GM12878 (cell line): Measurements from ENCODE around the gene CLINT1.

Experiments used
- BHLHE40 ChIP-seq, 2 experiments: fragments of 450-650 bp in 1 of 2; IDR thresholded peaks; 2 replicates each; pipeline ENCODE4 v1.6.1; 2011 to 2017; ENCODE audit warnings: low read depth in 2 of 2, borderline replicate concordance in 1 of 2, improper control_type of control experiment in 1 of 2, low read length in 1 of 2, mild to moderate bottlenecking in 1 of 2
- CBFB ChIP-seq: IDR thresholded peaks from 2 replicates; pipeline ENCODE4 v1.6.1; 2016; ENCODE audit warnings: antibody characterized with exemption, low read depth
- CTCF ChIP-seq, 3 experiments: IDR thresholded peaks in 2 of 3; conservative IDR thresholded peaks in 1 of 3; 2 replicates each; pipeline ENCODE4 v1.5.1; 2011; ENCODE audit warnings: low read depth in 3 of 3, low read length in 3 of 3, mild to moderate bottlenecking in 3 of 3, control low read depth in 2 of 3, moderate library complexity in 2 of 3, inconsistent platforms in 1 of 3, mixed read lengths in 1 of 3; ENCODE audit not compliant: control insufficient read depth in 2 of 3, insufficient read depth in 1 of 3; ENCODE audit errors: extremely low read depth in 1 of 3
- EZH2 ChIP-seq: IDR thresholded peaks from 2 replicates; pipeline ENCODE4 v1.6.1; 2012; ENCODE audit warnings: low read depth, mild to moderate bottlenecking, control low read depth, inconsistent platforms, low read length, borderline replicate concordance; ENCODE audit not compliant: control insufficient read depth
- IRF5 ChIP-seq: fragments of 450-650 bp; IDR thresholded peaks from 2 replicates; pipeline ENCODE4 v1.6.1; 2017; ENCODE audit warnings: borderline replicate concordance
- NFIC ChIP-seq: IDR thresholded peaks from 2 replicates; pipeline ENCODE4 v1.6.1; 2012; ENCODE audit warnings: low read depth, mild to moderate bottlenecking, inconsistent platforms, low read length, moderate library complexity
- POLR2A ChIP-seq: IDR thresholded peaks from 2 replicates; pipeline ENCODE4 v1.6.1; 2011; ENCODE audit warnings: low read depth, mild to moderate bottlenecking, low read length
- POLR2AphosphoS2 ChIP-seq: IDR thresholded peaks from 2 replicates; pipeline ENCODE4 v1.6.1; 2011; ENCODE audit warnings: low read depth, mild to moderate bottlenecking, low read length, improper control_type of control experiment, moderate library complexity
- POU2F2 ChIP-seq: IDR thresholded peaks from 3 replicates; pipeline ENCODE4 v1.6.1; 2011; ENCODE audit warnings: low read depth, mild to moderate bottlenecking, low read length, borderline replicate concordance
- SUPT20H ChIP-seq: IDR thresholded peaks from 2 replicates; pipeline ENCODE4 v1.6.1; 2011; ENCODE audit warnings: low read depth, mild to moderate bottlenecking, low read length, moderate library complexity, borderline replicate concordance; ENCODE audit not compliant: control insufficient read depth
- ZNF24 ChIP-seq: fragments of 450-650 bp; IDR thresholded peaks from 2 replicates; pipeline ENCODE4 v1.6.1; 2017; ENCODE audit warnings: antibody characterized with exemption, mild to moderate bottlenecking
- ZZZ3 ChIP-seq: IDR thresholded peaks from 2 replicates; pipeline ENCODE4 v1.6.1; 2011; ENCODE audit warnings: low read depth; ENCODE audit not compliant: control insufficient read depth, insufficient read length

- TF ChIP-seq CBFB (no peak), IRF5 (no peak), BHLHE40 (IDR thresholded peaks at IDR 0.05; ENCODE audit: borderline replicate concordance in 1 of 2, low read depth in 2 of 2, low read length in 1 of 2) (no peak), ZNF24 (no peak), NFIC (no peak), SUPT20H (no peak), EZH2 (no peak), POLR2A (no peak), CTCF (IDR thresholded peaks at IDR 0.05 in 2 of 3, conservative IDR thresholded peaks at IDR 0.05 in 1 of 3; ENCODE audit: control insufficient read depth in 2 of 3, extremely low read depth in 1 of 3, insufficient read depth in 1 of 3, low read depth in 3 of 3, low read length in 3 of 3) (peak in 2 of 3 experiments; percentile 45 to 54; a peak in 3 of 6 replicates), POU2F2 (no peak), POLR2AphosphoS2 (no peak), ZZZ3 (no peak)
These were observed 42.1 kb downstream of the CLINT1 start for GRCh38 chr5:157816682-157817386.
